NT2/D1 (cell line): Measurements from ENCODE around the gene CTNNA2.

Experiments
- DNase-seq: peaks from one replicate; pipeline ENCODE4 v3.0.0-alpha.2; 2011; ENCODE audit warnings: low read depth, low spot score
- H3K27me3 ChIP-seq: 2 replicates; pipeline ENCODE4 v1.6.0; 2011; ENCODE audit warnings: mild to moderate bottlenecking; ENCODE audit not compliant: insufficient read length, insufficient read depth
- H3K36me3 ChIP-seq: 2 replicates; pipeline ENCODE4 v1.6.1; 2011; ENCODE audit warnings: mild to moderate bottlenecking, low read length, mixed read lengths; ENCODE audit not compliant: insufficient read depth, insufficient read length
- H3K4me1 ChIP-seq: 2 replicates; pipeline ENCODE4 v1.5.1; 2011; ENCODE audit not compliant: insufficient read depth, insufficient read length
- H3K4me3 ChIP-seq: 2 replicates; pipeline ENCODE4 v1.5.1; 2011; ENCODE audit warnings: low read depth; ENCODE audit not compliant: insufficient read length
- H3K9ac ChIP-seq: 2 replicates; pipeline ENCODE4 v1.6.0; 2011; ENCODE audit warnings: low read depth; ENCODE audit not compliant: insufficient read length
- H3K9me3 ChIP-seq: 2 replicates; pipeline ENCODE4 v1.5.1; 2011; ENCODE audit warnings: mild to moderate bottlenecking, low read length; ENCODE audit not compliant: insufficient read depth
- SUZ12 ChIP-seq: IDR thresholded peaks from 2 replicates; pipeline ENCODE4 v1.6.1; 2011; ENCODE audit not compliant: insufficient read length, insufficient read depth; ENCODE audit errors: extremely low read depth
- YY1 ChIP-seq: IDR thresholded peaks from 2 replicates; pipeline ENCODE4 v1.6.1; 2011; ENCODE audit not compliant: insufficient read length, insufficient read depth
- ZNF274 ChIP-seq: IDR thresholded peaks from 2 replicates; pipeline ENCODE4 v1.6.1; 2011; ENCODE audit warnings: mild to moderate bottlenecking, low read depth, low read length

The CTNNA2 gene

DNA sequence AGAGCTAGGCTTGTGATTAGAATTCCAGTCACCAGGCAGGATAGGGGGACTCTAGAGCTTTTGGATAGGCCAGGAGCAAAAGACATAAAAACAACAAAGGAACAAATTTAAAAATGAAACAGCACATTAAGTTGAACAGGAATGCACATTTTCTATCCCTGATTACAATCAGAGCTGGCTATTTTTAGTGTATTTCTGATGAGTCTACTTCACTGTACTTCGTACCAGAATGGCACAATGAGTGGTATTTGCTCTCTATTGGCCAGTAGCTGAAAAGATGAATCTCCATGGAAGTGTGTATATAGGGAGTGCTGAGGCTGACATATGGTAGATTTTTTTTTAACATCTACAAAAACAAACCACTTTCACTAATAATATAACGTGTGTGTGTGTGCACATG, 825.9 kb downstream of the CTNNA2 start:
- no peak for DNase-seq
- Histone ChIP-seq H3K9me3 (no peaks in the 10 kb centered on the region), H3K27me3 (no peaks in the 10 kb centered on the region), H3K4me3 (no peak overlapping the region), H3K9ac (no peak overlapping the region), H3K36me3 (no peaks in the 10 kb centered on the region), H3K4me1 (no peaks in the 10 kb centered on the region)
- TF ChIP-seq ZNF274 (no peak), YY1 (no peak), SUZ12 (no peak)

DNA sequence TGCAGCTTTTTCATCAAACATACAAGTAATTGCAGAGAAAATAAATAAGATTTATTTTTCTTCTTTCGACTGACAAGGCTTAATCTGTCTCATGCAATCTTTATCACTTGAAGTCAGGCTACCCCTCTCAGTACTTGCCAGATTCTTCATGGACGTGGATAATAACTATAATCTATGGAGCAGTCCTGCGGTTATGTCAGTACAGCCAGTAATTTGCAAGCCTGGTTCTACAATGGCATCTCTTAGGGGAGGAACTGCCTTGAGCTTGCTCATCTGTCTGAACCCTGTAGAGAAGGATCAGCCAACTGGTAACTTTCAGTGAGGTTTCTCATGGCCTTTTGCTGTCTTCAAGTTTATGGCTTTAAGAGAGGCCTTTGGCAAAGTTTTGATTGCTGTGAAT, 827.2 kb downstream of the CTNNA2 start:
- Histone ChIP-seq H3K4me3 (no peak overlapping the region), H3K36me3 (no peaks in the 10 kb centered on the region), H3K4me1 (no peaks in the 10 kb centered on the region), H3K9ac (no peak overlapping the region), H3K27me3 (no peaks in the 10 kb centered on the region), H3K9me3 (no peaks in the 10 kb centered on the region)
- TF ChIP-seq SUZ12 = no peak
- TF ChIP-seq ZNF274 = no peak
- no peak for TF ChIP-seq YY1
- DNase-seq = no peak

DNA sequence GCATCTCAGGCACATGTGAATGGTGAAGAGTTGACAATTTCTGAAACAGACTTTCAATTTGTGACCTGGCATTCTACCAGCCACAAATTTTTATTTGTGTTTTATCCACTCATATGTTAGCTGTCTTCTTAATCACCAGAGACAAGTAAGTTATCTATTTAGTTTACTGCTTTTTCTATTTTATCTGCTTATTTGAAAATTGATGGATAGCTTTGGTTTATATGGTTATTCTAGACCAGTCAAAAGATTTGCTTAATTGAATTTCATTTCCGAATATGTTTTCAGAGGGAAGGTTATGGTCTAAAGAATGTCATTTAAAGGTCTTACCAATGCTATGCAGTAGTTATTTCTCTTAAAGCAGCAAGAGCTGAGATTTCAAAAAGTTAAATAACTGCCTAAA, 835.2 kb downstream of the CTNNA2 start:
- H3K9ac ChIP-seq = no peak overlapping the region
- no peak for DNase-seq
- H3K4me1 ChIP-seq = no peaks in the 10 kb centered on the region
- no peaks in the 10 kb centered on the region for H3K9me3 ChIP-seq
- no peaks in the 10 kb centered on the region for H3K36me3 ChIP-seq
- H3K4me3 ChIP-seq = no peak overlapping the region
- TF ChIP-seq YY1 = no peak
- no peak for TF ChIP-seq SUZ12
- TF ChIP-seq ZNF274 = no peak
- H3K27me3 ChIP-seq = no peaks in the 10 kb centered on the region

DNA sequence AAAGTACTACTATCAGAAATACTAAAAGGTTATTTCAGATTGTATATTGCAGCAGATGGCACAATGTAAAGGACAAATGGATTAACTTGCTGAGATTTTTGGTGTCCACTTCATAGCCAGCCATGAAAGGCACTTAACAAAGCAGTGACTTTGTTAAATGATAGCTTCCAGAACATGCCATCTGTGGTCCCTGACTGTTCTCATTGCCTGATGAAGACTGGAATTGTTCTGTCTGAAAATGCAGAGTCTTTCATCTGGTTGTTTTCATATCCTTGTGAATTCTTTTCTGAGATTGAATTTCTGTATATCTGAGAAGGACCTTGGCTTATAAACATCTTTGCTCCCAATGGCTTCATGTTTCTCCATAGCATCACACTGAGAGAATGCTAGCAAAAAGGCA, 836.1 kb downstream of the CTNNA2 start:
- H3K27me3 ChIP-seq = no peaks in the 10 kb centered on the region

DNA sequence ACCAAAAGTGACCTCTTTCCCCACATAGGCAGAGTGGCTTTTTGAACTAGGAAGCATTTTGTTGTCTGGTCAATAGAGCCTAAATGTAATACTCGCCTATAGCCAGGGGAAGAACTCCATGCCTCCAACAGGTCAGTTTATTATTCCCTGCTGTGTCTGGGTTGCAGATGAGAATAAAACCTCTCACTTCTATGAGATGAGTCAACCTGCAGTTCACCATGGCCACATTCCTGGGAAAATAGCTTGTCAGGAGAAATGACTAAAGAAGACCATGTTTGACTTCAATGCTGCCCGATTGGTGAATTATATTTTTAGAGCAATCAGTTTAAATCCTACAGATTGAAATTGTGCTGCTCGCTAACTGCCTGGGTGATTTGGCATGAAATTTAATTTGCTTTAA, 838.4 kb downstream of the CTNNA2 start:
- Histone ChIP-seq H3K9me3 (no peaks in the 10 kb centered on the region), H3K9ac (no peak overlapping the region), H3K4me3 (no peak overlapping the region), H3K4me1 (no peaks in the 10 kb centered on the region), H3K27me3 (no peaks in the 10 kb centered on the region), H3K36me3 (no peaks in the 10 kb centered on the region)
- no peak for DNase-seq
- TF ChIP-seq ZNF274 = no peak

More for the DNA sequence above, 836.1 kb downstream of the CTNNA2 start:
- no peak overlapping the region for H3K4me3 ChIP-seq
- no peaks in the 10 kb centered on the region for H3K4me1 ChIP-seq
- DNase-seq = no peak
- no peaks in the 10 kb centered on the region for H3K9me3 ChIP-seq
- TF ChIP-seq SUZ12 (no peak), YY1 (no peak), ZNF274 (no peak)
- H3K9ac ChIP-seq = no peak overlapping the region
- no peaks in the 10 kb centered on the region for H3K36me3 ChIP-seq

DNA sequence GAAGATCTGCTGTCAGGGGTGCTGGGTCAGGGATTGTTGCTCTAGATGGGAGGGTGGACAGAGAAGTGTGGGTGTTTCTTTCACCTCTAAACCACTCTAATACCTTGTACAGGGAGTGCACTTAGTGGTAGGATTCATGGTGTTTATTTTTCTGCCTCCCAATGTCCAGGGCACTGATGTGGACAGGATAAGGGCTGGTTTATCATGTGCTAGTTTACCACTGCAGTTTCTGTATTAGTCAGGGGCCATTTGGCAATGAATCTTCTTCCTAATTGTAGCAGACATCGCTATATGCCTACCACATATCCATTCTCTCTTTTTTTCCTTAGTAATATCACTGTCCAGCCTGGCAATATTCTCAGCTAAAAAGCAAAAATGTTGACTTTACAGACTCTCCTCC, 842.0 kb downstream of the CTNNA2 start:
- Histone ChIP-seq H3K27me3 (no peaks in the 10 kb centered on the region), H3K4me1 (no peaks in the 10 kb centered on the region), H3K4me3 (no peak overlapping the region), H3K9me3 (no peaks in the 10 kb centered on the region), H3K9ac (no peak overlapping the region), H3K36me3 (no peaks in the 10 kb centered on the region)
- TF ChIP-seq SUZ12 (no peak), ZNF274 (no peak), YY1 (no peak)
- DNase-seq = no peak

DNA sequence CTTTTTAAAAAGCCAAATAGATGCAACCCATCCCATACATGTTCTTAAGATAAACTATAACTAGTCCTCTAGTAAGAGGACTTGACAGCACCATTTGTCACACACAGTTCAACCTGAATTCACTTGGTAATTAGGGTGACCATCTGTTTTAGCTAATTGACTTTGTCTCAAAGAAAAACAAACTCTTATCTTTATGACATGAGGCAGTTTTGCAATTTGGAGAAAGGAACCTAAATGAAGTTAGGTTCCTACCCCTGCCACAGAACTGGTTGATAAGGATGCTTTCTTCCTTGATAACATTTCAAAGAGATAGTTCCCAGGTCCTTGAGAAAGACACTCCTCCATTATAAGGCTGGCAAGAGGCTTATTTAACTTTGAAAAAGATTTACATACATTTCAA, 849.1 kb downstream of the CTNNA2 start:
- Histone ChIP-seq H3K4me1 (no peaks in the 10 kb centered on the region), H3K36me3 (no peaks in the 10 kb centered on the region), H3K9ac (no peak overlapping the region), H3K27me3 (no peaks in the 10 kb centered on the region), H3K9me3 (no peaks in the 10 kb centered on the region), H3K4me3 (no peak overlapping the region)
- no peak for DNase-seq
- TF ChIP-seq SUZ12 (no peak), YY1 (no peak), ZNF274 (no peak)

DNA sequence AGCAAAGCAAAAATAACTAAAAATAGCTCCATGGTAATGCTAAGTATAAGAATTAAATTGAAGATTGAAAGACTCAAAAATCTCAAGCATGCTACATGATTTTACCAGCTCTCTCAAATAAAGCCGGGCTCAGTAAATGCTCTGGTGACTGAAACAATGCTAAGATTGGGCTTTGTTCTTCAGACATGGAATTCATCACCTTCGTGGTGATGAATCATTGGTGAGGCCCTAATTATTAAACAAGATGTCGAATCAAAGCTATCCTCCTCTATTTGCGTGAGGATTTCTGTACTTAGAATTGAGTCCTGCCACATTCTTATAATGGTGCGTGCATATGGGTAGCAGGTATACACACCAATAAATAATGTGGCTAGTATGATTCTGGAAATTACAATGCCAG, 850.5 kb downstream of the CTNNA2 start:
- DNase-seq = no peak
- Histone ChIP-seq H3K36me3 (no peaks in the 10 kb centered on the region), H3K27me3 (no peaks in the 10 kb centered on the region), H3K9me3 (no peaks in the 10 kb centered on the region), H3K4me1 (no peaks in the 10 kb centered on the region), H3K4me3 (no peak overlapping the region), H3K9ac (no peak overlapping the region)
- TF ChIP-seq ZNF274 = no peak
- no peak for TF ChIP-seq SUZ12
- no peak for TF ChIP-seq YY1
